CD14-positive monocyte (primary cell): ENCODE measurements around the gene MED31. TPM values are rescaled to one million over a fixed set of nuclear protein-coding genes. Genes with fewer than 3 reads are reported as not detected.

Experiments used
- polyA plus RNA-seq, 3 donors: library from polyadenylated mRNA; depleted of rRNA in 1 of 3; unstranded in 2 of 3; stranded (reverse) in 1 of 3; fragments of 300-500 nt in 2 of 3; fragments of >200 nt in 1 of 3; fragmentation: Illumina TruSeq in 2 of 3; gene quantifications; 1 replicate in 2 of 3; 2 replicates in 1 of 3; pipeline ENCODE4 v1.2.3, GENCODE V29; 2012 to 2021
- small RNA-seq: library from RNA; depleted of rRNA; stranded (forward); fragments of <200 nt; gene quantifications from one replicate; pipeline ENCODE3, GENCODE V24; 2012; ENCODE audit warnings: low read depth; ENCODE audit not compliant: insufficient read length

MED31 gene
- polyA plus RNA-seq, 3 donors = 6.8 to 38.2 (median 33.6) TPM

Small RNA genes within 50 kb of the gene (small RNA-seq; reads per million reads assigned to genes)
- not detected for gene MIR4520-1
- gene RNA5SP435 = not detected

Other genes with a start within 250 kb of the MED31 start
- not detected for gene AIPL1, start 216.5 kb downstream of the MED31 start, polyA plus RNA-seq
- gene PIMREG, start 207.2 kb downstream of the MED31 start, polyA plus RNA-seq = not detected
- under 1 TPM in 1 of 3 donors, not detected in 2; 0.29 TPM for gene PITPNM3, start 95.0 kb downstream of the MED31 start, polyA plus RNA-seq
- 1 to 10 TPM; 1.7 to 6.6 (median 3.5) TPM for gene KIAA0753, start 10.9 kb downstream of the MED31 start, polyA plus RNA-seq
- 100 to 1,000 TPM in 2 of 3 donors, 10 to 100 TPM in 1; 88.8 to 357 (median 319) TPM for gene TXNDC17, start 10.5 kb downstream of the MED31 start, polyA plus RNA-seq
- 1 to 10 TPM in 2 of 3 donors, under 1 TPM in 1; 0.51 to 1.8 (median 1.2) TPM for gene C17orf100, start 157 bp upstream of the MED31 start, polyA plus RNA-seq
- gene SLC13A5, start 61.8 kb upstream of the MED31 start, polyA plus RNA-seq = not detected
- gene XAF1, start 104.4 kb upstream of the MED31 start, polyA plus RNA-seq = 10 to 100 TPM; 28.4 to 45.9 (median 31.9) TPM
- under 1 TPM in 1 of 3 donors, not detected in 2; 0.12 TPM for gene FBXO39, start 124.6 kb upstream of the MED31 start, polyA plus RNA-seq
- gene TEKT1, start 180.1 kb upstream of the MED31 start, polyA plus RNA-seq = not detected